Large intestine (tissue), 3 donors: ENCODE measurements around the gene FRS2. TPM values are rescaled to one million over a fixed set of nuclear protein-coding genes. Genes with fewer than 3 reads are reported as not detected.

ENCODE experiments used
- DNase-seq, 2 donors: peaks; one replicate each; pipeline versions ENCODE4 v3.0.0 to v3.0.0-alpha.2; 2013
- H3K27ac ChIP-seq: one replicate; pipeline ENCODE4 v1.5.1; 2013; ENCODE audit warnings: low read length
- H3K27me3 ChIP-seq: 2 replicates; pipeline ENCODE4 v1.6.1; 2013; ENCODE audit warnings: low read length; ENCODE audit not compliant: control insufficient read depth, insufficient read depth
- H3K36me3 ChIP-seq: 2 replicates; pipeline ENCODE4 v1.6.1; 2013; ENCODE audit warnings: low read length; ENCODE audit not compliant: control insufficient read depth, insufficient read depth
- H3K4me1 ChIP-seq: one replicate; pipeline ENCODE4 v1.6.1; 2013; ENCODE audit warnings: low read length; ENCODE audit not compliant: control insufficient read depth, insufficient read depth
- H3K4me3 ChIP-seq: one replicate; pipeline ENCODE4 v1.5.1; 2013; ENCODE audit warnings: low read length
- H3K9me3 ChIP-seq: one replicate; pipeline ENCODE4 v1.6.1; 2013; ENCODE audit warnings: mild to moderate bottlenecking, low read depth, low read length, moderate library complexity; ENCODE audit not compliant: control insufficient read depth
- WGBS: methylation state at CpG from one replicate; pipeline ENCODE4 v1.1.5; 2013; ENCODE audit warnings: low lambda C conversion rate; ENCODE audit not compliant: insufficient coverage; 5-methylcytosine and 5-hydroxymethylcytosine counted together
- polyA plus RNA-seq: library from polyadenylated mRNA; unstranded; fragments of 120-200 nt; gene quantifications from one replicate; pipeline ENCODE4 v1.2.1, GENCODE V29; 2013

FRS2 gene
- polyA plus RNA-seq, 1 donor = 30.9 TPM

- H3K4me3 ChIP-seq = no peak overlapping the region
- H3K27ac ChIP-seq = no peak overlapping the region
- no peaks in the 10 kb centered on the region for H3K27me3 ChIP-seq
- DNase-seq = no peak
- H3K9me3 ChIP-seq = no peaks in the 10 kb centered on the region
- whole genome bisulfite sequencing = 88% methylated on average over 2 of the region's 4 CpGs
- H3K4me1 ChIP-seq = no peaks in the 10 kb centered on the region
- H3K36me3 ChIP-seq = peaks cover 18% of the 10 kb centered on the region
These were observed 108.8 kb downstream of the FRS2 start for GRCh38 chr12:69579029-69579428.

- H3K27ac ChIP-seq = no peak overlapping the region
- DNase-seq = no peak
- peaks cover 8% of the 10 kb centered on the region for H3K36me3 ChIP-seq
- H3K4me3 ChIP-seq = no peak overlapping the region
- 100% methylated on average over 1 of the region's 1 CpG for WGBS
- no peaks in the 10 kb centered on the region for H3K9me3 ChIP-seq
- no peaks in the 10 kb centered on the region for H3K27me3 ChIP-seq
- H3K4me1 ChIP-seq = no peaks in the 10 kb centered on the region
These were observed 109.9 kb downstream of the FRS2 start for GRCh38 chr12:69580074-69580473.

- DNase-seq = no peak
- no peak overlapping the region for H3K27ac ChIP-seq
- H3K27me3 ChIP-seq = no peaks in the 10 kb centered on the region
- no peaks in the 10 kb centered on the region for H3K4me1 ChIP-seq
- no peaks in the 10 kb centered on the region for H3K9me3 ChIP-seq
- H3K4me3 ChIP-seq = no peak overlapping the region
- H3K36me3 ChIP-seq = peaks cover 15% of the 10 kb centered on the region
These were observed 113.0 kb downstream of the FRS2 start for GRCh38 chr12:69583203-69583602.

GRCh38 chr12:69585189-69586062 is 115.2 kb downstream of the FRS2 start, which contains the start of gene CCT2:
CCT2 (plus strand) TSS chr12:69585459; CDS start chr12:69585522, 63 bp downstream.
- Histone ChIP-seq H3K4me3 (peak within 1 kb of the TSS; percentile 97), H3K9me3 (no peaks in the 10 kb centered on the region), H3K36me3 (peaks cover 35% of the 10 kb centered on the region), H3K27ac (peak within 1 kb of the TSS; percentile 92), H3K27me3 (no peaks in the 10 kb centered on the region), H3K4me1 (no peaks in the 10 kb centered on the region)
- WGBS = no CpG with 5 or more reads among the region's 63 CpGs
- peak; percentile 97 for DNase-seq

- Histone ChIP-seq H3K27ac (no peak overlapping the region), H3K9me3 (no peaks in the 10 kb centered on the region), H3K27me3 (no peaks in the 10 kb centered on the region), H3K4me3 (no peak overlapping the region), H3K36me3 (peaks cover 57% of the 10 kb centered on the region), H3K4me1 (no peaks in the 10 kb centered on the region)
- 67% methylated on average over 2 of the region's 4 CpGs for WGBS
- peak in 1 of 2 donors; percentile 8 for DNase-seq
These were observed 118.3 kb downstream of the FRS2 start for GRCh38 chr12:69588527-69588926.

- no peaks in the 10 kb centered on the region for H3K4me1 ChIP-seq
- H3K27ac ChIP-seq = no peak overlapping the region
- no CpG with 5 or more reads among the region's 2 CpGs for WGBS
- no peak overlapping the region for H3K4me3 ChIP-seq
- DNase-seq = no peak
- peaks cover 61% of the 10 kb centered on the region for H3K36me3 ChIP-seq
- no peaks in the 10 kb centered on the region for H3K9me3 ChIP-seq
- no peaks in the 10 kb centered on the region for H3K27me3 ChIP-seq
These were observed 118.9 kb downstream of the FRS2 start for GRCh38 chr12:69589082-69589481.

- Histone ChIP-seq H3K36me3 (peaks cover 70% of the 10 kb centered on the region), H3K4me3 (no peak overlapping the region), H3K27me3 (no peaks in the 10 kb centered on the region), H3K9me3 (no peaks in the 10 kb centered on the region), H3K27ac (no peak overlapping the region), H3K4me1 (peaks cover 4% of the 10 kb centered on the region)
- 90% methylated on average over 2 of the region's 2 CpGs for WGBS
- DNase-seq = no peak
These were observed 125.5 kb downstream of the FRS2 start for GRCh38 chr12:69595689-69596088.

- 29% methylated on average over 1 of the region's 4 CpGs for WGBS
- H3K27me3 ChIP-seq = no peaks in the 10 kb centered on the region
- H3K36me3 ChIP-seq = peaks cover 70% of the 10 kb centered on the region
These were observed 128.1 kb downstream of the FRS2 start for GRCh38 chr12:69598174-69598753.

GRCh38 chr12:69600804-69601203 is 130.6 kb downstream of the FRS2 start:
- Histone ChIP-seq H3K27me3 (no peaks in the 10 kb centered on the region), H3K9me3 (no peaks in the 10 kb centered on the region), H3K4me3 (no peak overlapping the region), H3K27ac (no peak overlapping the region), H3K36me3 (peaks cover 56% of the 10 kb centered on the region), H3K4me1 (peaks cover 4% of the 10 kb centered on the region)
- no peak for DNase-seq

More at GRCh38 chr12:69598174-69598753, 128.1 kb downstream of the FRS2 start:
- Histone ChIP-seq H3K9me3 (no peaks in the 10 kb centered on the region), H3K4me1 (peaks cover 4% of the 10 kb centered on the region), H3K27ac (no peak overlapping the region), H3K4me3 (no peak overlapping the region)
- DNase-seq = peak in 1 of 2 donors; percentile 42

- no CpG with 5 or more reads among the region's 6 CpGs for WGBS
- peaks cover 55% of the 10 kb centered on the region for H3K36me3 ChIP-seq
These were observed 131.9 kb downstream of the FRS2 start for GRCh38 chr12:69601962-69602685.

More at GRCh38 chr12:69601962-69602685, 131.9 kb downstream of the FRS2 start:
- H3K9me3 ChIP-seq = no peaks in the 10 kb centered on the region
- no peak overlapping the region for H3K4me3 ChIP-seq
- H3K27ac ChIP-seq = no peak overlapping the region
- peaks cover 4% of the 10 kb centered on the region for H3K4me1 ChIP-seq
- DNase-seq = no peak
- H3K27me3 ChIP-seq = no peaks in the 10 kb centered on the region
